ENCODE measurements around the gene ALOXE3.

ALOXE3 gene

GRCh38 chr17:8117980-8118768 is at the start of gene ALOXE3:
Gene ALOXE3 (minus strand): TSS chr17:8118514. CDS start chr17:8117990, 524 bp downstream.
- TF ChIP-seq EP300 (IDR thresholded peaks at IDR 0.05; ENCODE audit: borderline replicate concordance) (no peak), EGR1 (IDR thresholded peaks at IDR 0.05) (no peak), USF1 (IDR thresholded peaks at IDR 0.05) (peak; percentile 73), FOXM1 (IDR thresholded peaks at IDR 0.05; ENCODE audit: borderline replicate concordance, low read depth) (no peak), REST (IDR thresholded peaks at IDR 0.05; ENCODE audit: low read depth) (no peak), YY1 (IDR thresholded peaks at IDR 0.05; ENCODE audit: low read depth) (no peak), TAF1 (IDR thresholded peaks at IDR 0.05; ENCODE audit: low read depth) (no peak), ZBTB7A (IDR thresholded peaks at IDR 0.05; ENCODE audit: low read depth) (no peak), CREB1 (IDR thresholded peaks at IDR 0.05; ENCODE audit: low read depth) (no peak), NFIC (IDR thresholded peaks at IDR 0.05) (no peak), TEAD4 (IDR thresholded peaks at IDR 0.05) (peak; percentile 59), CEBPB (IDR thresholded peaks at IDR 0.05) (no peak), RAD21 (IDR thresholded peaks at IDR 0.05; ENCODE audit: low read depth) (no peak), TCF12 (IDR thresholded peaks at IDR 0.05; ENCODE audit: low read depth) (no peak), MAX (IDR thresholded peaks at IDR 0.05) (peak; percentile 68)

- TF ChIP-seq CEBPB (IDR thresholded peaks at IDR 0.05) (no peak), TCF12 (IDR thresholded peaks at IDR 0.05; ENCODE audit: low read depth) (no peak), NFIC (IDR thresholded peaks at IDR 0.05) (no peak), EP300 (IDR thresholded peaks at IDR 0.05; ENCODE audit: borderline replicate concordance) (no peak), CREB1 (IDR thresholded peaks at IDR 0.05; ENCODE audit: low read depth) (no peak), MAX (IDR thresholded peaks at IDR 0.05) (no peak), EGR1 (IDR thresholded peaks at IDR 0.05) (no peak), RAD21 (IDR thresholded peaks at IDR 0.05; ENCODE audit: low read depth) (no peak), ZBTB7A (IDR thresholded peaks at IDR 0.05; ENCODE audit: low read depth) (no peak), YY1 (IDR thresholded peaks at IDR 0.05; ENCODE audit: low read depth) (no peak), REST (IDR thresholded peaks at IDR 0.05; ENCODE audit: low read depth) (no peak), TEAD4 (IDR thresholded peaks at IDR 0.05) (no peak), USF1 (IDR thresholded peaks at IDR 0.05) (no peak), TAF1 (IDR thresholded peaks at IDR 0.05; ENCODE audit: low read depth) (no peak), FOXM1 (IDR thresholded peaks at IDR 0.05; ENCODE audit: borderline replicate concordance, low read depth) (no peak)
Observed at GRCh38 chr17:8167526-8167925, 49.2 kb upstream of the ALOXE3 start.

- no peak for TF ChIP-seq USF1 (IDR thresholded peaks at IDR 0.05)
- no peak for TF ChIP-seq CREB1 (IDR thresholded peaks at IDR 0.05; ENCODE audit: low read depth)
- no peak for TF ChIP-seq REST (IDR thresholded peaks at IDR 0.05; ENCODE audit: low read depth)
- no peak for TF ChIP-seq EGR1 (IDR thresholded peaks at IDR 0.05)
- no peak for TF ChIP-seq CEBPB (IDR thresholded peaks at IDR 0.05)
- no peak for TF ChIP-seq TEAD4 (IDR thresholded peaks at IDR 0.05)
- TF ChIP-seq TCF12 (IDR thresholded peaks at IDR 0.05; ENCODE audit: low read depth): no peak
- no peak for TF ChIP-seq MAX (IDR thresholded peaks at IDR 0.05)
- no peak for TF ChIP-seq EP300 (IDR thresholded peaks at IDR 0.05; ENCODE audit: borderline replicate concordance)
- no peak for TF ChIP-seq YY1 (IDR thresholded peaks at IDR 0.05; ENCODE audit: low read depth)
- TF ChIP-seq FOXM1 (IDR thresholded peaks at IDR 0.05; ENCODE audit: borderline replicate concordance, low read depth): no peak
- no peak for TF ChIP-seq TAF1 (IDR thresholded peaks at IDR 0.05; ENCODE audit: low read depth)
- TF ChIP-seq RAD21 (IDR thresholded peaks at IDR 0.05; ENCODE audit: low read depth): no peak
- no peak for TF ChIP-seq NFIC (IDR thresholded peaks at IDR 0.05)
- TF ChIP-seq ZBTB7A (IDR thresholded peaks at IDR 0.05; ENCODE audit: low read depth): no peak
Observed at GRCh38 chr17:8166731-8167130, 48.4 kb upstream of the ALOXE3 start.
